ENCODE measurements around the gene TRAF5.
A peak's percentile ranks its signal among the peaks of the same experiment; 100 is the strongest.

TRAF5 gene

DNA sequence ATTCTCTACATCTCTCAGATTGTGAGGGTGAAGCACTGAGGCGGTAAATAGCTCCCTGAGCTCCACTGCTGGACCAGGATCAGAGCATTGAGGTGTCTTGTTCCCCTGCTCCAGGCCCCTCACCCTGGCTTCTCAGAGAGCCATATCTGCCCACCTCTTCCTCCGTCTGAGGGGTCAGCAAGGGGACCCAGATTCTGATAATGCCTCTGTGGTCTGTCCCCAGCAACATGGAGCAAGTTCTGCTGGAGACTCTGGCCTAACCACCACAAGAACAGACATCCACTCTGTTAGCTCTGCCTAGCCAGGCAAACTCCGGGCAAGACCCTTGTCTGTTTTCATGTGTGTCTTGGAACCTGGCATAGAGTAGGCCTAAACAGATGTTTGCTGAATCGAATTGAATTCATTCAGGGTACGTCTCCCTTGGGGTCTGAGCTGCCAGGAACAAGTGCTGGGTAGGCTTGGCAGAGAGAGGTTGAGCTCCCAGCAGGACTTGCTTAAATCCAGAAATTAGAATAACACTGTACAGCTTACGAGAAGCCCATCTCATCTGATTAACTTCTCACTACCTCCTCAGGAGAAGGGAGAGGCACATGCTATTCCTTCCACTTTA lies 2.3 kb downstream of the TRAF5 start:
- DNase-seq = no peak

DNA sequence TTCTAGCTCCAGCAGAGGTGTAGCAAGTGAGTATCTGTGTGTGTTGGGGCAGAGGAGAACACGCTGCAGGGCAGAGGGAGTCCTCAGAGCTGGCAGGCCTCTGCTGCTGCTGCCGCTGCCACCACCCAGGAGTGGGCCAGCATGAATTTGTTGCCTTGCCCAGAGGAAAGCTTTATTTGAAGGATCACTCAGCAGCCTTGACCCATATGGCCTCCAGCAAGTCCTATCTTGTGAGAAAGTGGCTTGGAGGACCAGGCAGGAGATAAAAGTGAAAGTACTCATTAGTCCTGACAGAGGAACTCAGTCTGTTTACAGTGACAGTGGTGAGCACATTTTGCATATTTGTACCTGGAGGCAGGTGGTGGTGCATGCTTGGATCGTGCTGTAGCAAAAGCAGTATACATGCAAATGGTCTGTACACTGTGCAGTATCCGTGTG lies 3.1 kb downstream of the TRAF5 start:
- no peak for DNase-seq

DNA sequence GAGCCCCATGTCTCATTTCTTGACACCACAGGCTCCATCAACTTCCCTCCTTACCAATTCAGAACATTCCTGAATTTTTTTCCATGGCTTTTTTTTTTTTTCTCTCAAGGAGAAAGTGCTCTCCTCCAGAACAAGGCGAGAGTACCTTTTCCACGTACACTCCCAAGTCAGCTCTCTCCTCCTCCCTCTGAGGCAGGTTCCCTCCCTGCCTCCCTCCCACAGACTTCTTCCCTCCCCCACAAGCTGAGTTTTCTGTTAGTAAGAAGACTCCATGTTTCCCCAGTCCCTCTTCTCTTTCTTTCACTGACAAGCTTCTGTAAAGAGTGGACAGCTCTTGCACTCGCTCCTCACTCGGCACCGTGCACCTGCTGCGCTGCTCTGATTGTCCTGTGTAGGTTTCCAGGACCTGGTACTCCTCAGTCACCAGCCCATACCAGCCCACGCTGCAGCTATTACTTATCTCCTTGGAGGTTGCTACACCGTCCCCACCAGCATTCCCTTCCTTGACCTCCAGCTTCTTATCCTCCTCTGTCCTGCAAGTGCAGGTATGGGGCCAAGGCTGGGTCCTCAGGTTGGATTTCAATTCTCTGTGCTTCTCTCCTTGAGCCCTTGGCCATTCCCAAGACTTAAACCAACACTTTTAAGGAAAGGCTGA lies 3.8 kb downstream of the TRAF5 start:
- DNase-seq = no peak

GRCh38 chr1:211331011-211331709 lies 4.5 kb downstream of the TRAF5 start:
- peak in 1 of 2 donors; percentile 11 for DNase-seq

DNA sequence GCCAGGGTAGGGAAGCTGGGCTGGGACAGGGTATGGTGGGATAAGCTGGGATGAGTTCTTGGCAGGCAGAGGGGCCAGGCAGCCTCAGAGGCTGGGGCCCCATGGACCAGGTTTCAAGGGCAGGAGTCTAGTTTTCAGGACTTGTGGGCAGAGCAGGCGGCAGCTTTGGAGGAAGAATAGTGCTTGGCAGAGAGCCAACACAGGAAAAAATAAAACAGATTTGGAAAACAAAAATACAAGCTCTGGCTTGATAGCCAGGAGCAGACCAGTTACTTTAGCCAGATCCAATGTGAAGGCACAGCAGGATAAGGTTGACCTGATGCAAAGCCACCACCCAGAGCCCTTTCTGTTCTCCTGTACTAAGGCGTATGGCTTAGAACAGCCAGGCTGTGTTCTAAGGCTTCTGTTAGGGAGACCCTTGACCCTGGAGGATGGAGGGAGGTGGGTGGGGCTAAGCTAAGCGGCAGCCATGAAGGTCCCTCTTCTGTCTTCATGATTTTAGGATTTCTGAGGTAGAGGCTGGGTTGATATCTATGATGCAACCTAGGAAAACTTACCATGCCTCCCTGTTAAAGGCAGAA lies 5.5 kb downstream of the TRAF5 start:
- peak in 1 of 2 donors; percentile 16 for DNase-seq

DNA sequence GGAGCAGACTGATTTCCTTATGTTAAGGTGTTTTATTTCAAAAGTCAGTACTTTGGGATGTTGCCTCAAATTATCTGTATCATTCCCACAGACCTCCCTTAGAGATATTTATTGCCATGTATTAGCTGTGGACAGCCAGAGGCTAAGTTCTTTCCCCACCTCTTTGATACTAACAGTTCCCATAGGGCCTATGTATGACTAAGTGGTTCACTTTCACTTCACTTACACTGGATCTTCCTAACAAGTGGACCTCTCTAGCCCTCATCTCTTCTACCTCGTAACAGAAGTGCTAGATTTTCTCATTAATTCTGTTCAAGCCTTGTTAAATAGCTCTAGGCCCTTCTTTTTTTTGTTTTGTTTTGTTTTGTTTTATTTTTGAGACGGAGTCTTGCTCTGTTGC lies 6.2 kb downstream of the TRAF5 start:
- no peak for DNase-seq

DNA sequence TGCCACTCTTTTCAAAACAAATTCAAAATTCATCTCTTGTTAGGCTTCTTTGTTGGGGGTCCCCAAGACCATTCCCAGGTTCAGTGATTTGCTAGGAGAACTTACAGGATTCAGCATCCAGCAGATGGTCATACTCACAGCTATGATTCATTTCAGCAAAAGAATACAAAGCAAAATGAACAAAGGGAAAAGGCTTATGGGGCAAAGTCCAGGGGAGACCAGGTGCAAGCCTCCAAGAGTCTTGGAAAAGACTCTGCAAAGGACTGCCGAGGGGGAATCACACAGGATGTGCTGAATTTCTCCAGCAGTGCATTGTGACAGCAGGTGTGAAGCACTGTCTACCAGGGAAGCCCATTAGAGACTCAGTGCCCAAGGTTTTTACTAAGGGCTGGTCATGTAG lies 7.3 kb downstream of the TRAF5 start:
- peak in 1 of 2 donors; percentile 14 for DNase-seq

GRCh38 chr1:211334986-211335385 lies 8.4 kb downstream of the TRAF5 start:
- no peak for DNase-seq

GRCh38 chr1:211335522-211336157 lies 9.0 kb downstream of the TRAF5 start:
- DNase-seq = no peak

DNA sequence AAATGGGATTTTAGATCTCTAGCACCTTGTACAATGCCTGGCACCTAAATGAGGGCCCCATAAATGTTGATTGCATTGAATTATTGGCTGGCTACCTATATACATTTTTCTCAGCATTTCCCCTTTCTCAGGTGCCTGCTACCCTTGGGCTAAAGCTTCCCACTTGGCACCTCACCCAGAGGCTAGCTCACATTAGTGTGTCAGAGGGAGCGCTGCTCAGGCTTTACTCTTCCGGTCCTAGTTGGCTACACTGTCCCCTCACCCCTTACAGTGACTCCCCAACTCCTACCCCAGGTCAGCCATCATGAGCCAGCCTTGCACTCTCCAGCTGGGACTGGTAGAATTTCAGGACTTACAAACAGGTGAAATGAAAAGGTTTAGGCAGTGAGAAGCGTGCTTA lies 9.5 kb downstream of the TRAF5 start:
- DNase-seq = no peak

DNA sequence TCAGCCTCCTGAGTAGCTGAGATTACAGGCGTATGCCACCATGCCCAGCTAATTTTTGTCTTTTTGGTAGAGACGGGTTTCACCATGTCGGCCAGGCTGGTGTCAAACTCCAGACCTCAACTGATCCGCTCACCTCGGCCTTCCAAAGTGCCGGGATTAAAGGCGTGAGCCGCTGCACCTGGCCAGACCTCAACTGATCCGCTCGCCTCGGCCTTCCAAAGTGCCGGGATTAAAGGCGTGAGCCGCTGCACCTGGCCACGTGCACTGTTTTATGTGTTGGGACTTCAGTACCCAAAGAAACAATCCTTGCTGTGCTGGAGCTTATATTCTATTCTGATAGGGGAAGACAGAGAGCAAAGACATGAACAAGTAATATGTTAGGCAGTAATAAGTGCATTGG lies 10.1 kb downstream of the TRAF5 start:
- DNase-seq = no peak

DNA sequence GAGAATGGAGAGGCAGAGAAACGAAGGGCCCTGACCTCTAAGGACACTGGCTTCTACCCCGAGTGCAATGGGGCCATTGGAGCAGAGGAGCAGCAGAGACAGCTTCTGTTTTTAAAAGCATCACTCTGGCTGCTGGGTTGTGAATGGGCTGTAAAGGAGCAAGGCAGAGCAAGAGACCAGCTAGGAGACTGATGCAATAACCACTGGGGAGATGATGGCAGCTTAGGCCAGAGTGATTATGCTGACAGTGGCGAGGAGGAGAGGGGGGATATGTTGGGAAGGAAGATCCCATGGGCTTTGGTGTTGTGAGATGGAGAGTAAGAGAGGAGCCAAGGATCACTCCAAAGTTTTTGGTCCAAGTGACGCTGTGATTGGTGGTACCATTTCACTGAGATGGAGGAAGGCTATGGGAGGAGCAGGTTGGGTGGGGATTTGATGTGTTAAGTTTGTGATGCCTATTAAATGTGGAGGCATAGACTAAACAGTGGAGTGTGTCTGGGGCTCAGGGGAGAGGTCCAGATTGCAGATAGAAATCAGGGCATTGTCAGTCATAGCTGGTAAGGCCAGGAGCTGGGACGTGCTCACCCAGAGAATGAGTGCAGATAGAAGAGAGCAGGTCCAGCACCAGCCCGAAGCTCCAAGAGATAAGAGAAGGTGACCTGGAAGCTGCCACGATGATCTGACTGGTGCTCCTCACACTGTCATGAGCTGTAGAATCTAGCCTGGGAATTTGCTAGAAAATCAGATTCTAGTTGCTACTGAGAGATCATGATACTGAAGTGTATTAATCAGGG lies 11.0 kb downstream of the TRAF5 start:
- DNase-seq = no peak

DNA sequence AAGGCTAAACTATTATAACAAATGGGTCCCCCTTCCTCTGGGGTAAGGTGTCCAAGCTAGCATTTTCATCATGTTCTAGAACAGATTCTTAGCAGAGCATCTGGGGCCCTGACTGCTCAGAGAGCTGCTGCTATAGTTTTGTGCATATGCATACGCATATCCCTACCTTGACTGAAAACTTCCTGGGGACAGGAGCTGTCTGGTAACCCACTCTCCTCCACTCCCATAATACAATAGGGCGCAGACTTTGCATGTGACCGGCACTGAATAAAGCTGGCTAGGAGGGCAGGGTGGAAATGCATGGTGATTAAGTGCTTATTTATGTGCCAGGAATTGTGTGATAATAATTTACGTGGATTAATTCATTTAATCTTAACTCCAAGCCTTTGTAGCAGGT lies 11.6 kb downstream of the TRAF5 start:
- DNase-seq = no peak

GRCh38 chr1:211339631-211340041 lies 13.0 kb downstream of the TRAF5 start:
- DNase-seq = no peak

- no peak for DNase-seq
Observed at GRCh38 chr1:211340622-211341507, 14.2 kb downstream of the TRAF5 start.

- no peak for DNase-seq
Observed at GRCh38 chr1:211341999-211342398, 15.4 kb downstream of the TRAF5 start.

- DNase-seq = no peak
Observed at GRCh38 chr1:211343607-211344006, 17.0 kb downstream of the TRAF5 start.

GRCh38 chr1:211344152-211344618 lies 17.6 kb downstream of the TRAF5 start:
- DNase-seq = no peak

GRCh38 chr1:211345719-211346118 lies 19.1 kb downstream of the TRAF5 start:
- DNase-seq = no peak

- DNase-seq = no peak
Observed at GRCh38 chr1:211347077-211347844, 20.6 kb downstream of the TRAF5 start.

DNA sequence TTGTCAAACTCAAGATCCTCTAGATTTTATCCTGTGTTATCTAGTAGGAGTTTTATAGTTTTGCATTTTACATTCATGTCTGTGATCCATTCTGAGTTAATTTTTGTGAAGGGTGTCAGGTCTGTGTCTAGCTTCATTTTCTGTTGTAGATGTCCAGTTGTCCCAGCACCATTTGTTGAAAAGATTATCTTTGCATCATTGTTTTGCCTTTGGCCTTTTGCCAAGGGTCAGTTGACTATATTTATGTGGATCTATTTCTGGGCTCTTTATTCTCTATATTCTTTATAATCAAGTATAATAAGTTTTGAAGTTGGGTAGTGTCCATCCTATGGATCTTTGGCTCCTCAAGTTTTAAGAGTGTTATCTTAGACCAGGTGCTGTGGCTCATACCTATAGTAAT lies 21.9 kb downstream of the TRAF5 start:
- DNase-seq = no peak
